Coronary artery (tissue), 2 donors: ENCODE measurements around the gene OLFM1.

ENCODE experiments used
- DNase-seq: peaks from one replicate; pipeline ENCODE4 v3.0.0-alpha.2; 2017; ENCODE audit warnings: low spot score
- H3K27ac ChIP-seq, 2 donors: fragments of 200-600 bp; sonication (generic); one replicate each; pipeline ENCODE4 v1.5.1; 2016 to 2019
- H3K4me3 ChIP-seq: fragments of 200-600 bp; sonication (generic); 2 replicates; pipeline ENCODE4 v1.5.1; 2016; ENCODE audit warnings: mild to moderate bottlenecking, moderate library complexity
- CTCF ChIP-seq: fragments of 200-600 bp; sonication (generic); IDR thresholded peaks from one replicate; pipeline ENCODE4 v1.5.1; 2019; ENCODE audit warnings: antibody characterized with exemption

Gene OLFM1

GRCh38 chr9:135049460-135049859 is 38.0 kb upstream of the OLFM1 start:
- DNase-seq: peak; percentile 57
- TF ChIP-seq CTCF: no peak
- Histone ChIP-seq H3K27ac (no peak overlapping the region), H3K4me3 (no peak overlapping the region)

GRCh38 chr9:135050072-135050990 is 37.1 kb upstream of the OLFM1 start:
- peak; percentile 53 for DNase-seq
- Histone ChIP-seq H3K4me3 (no peak overlapping the region), H3K27ac (no peak overlapping the region)
- no peak for TF ChIP-seq CTCF

- H3K27ac ChIP-seq: no peak overlapping the region
- no peak overlapping the region for H3K4me3 ChIP-seq
- peak; percentile 29 for DNase-seq
- TF ChIP-seq CTCF: no peak
These were observed 36.0 kb upstream of the OLFM1 start for GRCh38 chr9:135051316-135052038.

- DNase-seq: peak; percentile 12
- Histone ChIP-seq H3K27ac (no peak overlapping the region), H3K4me3 (no peak overlapping the region)
- TF ChIP-seq CTCF: no peak
These were observed 34.3 kb upstream of the OLFM1 start for GRCh38 chr9:135053133-135053532.

- no peak for TF ChIP-seq CTCF
- no peak for DNase-seq
- H3K27ac ChIP-seq: no peak overlapping the region
- H3K4me3 ChIP-seq: no peak overlapping the region
These were observed 32.3 kb upstream of the OLFM1 start for GRCh38 chr9:135055181-135055580.

GRCh38 chr9:135056541-135056940 is 30.9 kb upstream of the OLFM1 start:
- H3K4me3 ChIP-seq: no peak overlapping the region
- TF ChIP-seq CTCF: no peak
- DNase-seq: no peak
- no peak overlapping the region for H3K27ac ChIP-seq
